Measurements from ENCODE around the gene NKAIN2.

Gene NKAIN2

DNA sequence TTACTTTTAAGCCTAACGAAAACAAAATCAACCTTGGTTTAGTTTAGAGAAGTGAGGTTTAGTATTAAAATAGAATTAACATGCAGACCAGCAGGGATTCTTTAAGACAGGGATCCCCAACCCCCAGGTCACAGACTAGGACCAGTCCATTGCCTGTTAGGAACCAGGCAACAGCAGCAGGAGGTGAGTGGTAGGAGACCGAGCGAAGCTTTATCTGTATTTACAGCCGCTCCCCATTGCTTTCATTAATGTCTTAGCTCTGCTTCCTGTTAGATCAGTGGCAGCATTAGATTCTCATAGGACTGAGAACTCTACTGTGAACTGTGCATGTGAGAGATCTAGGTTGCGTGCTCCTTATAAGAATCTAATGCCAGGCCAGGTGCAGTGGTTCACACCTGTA, 225.9 kb downstream of the NKAIN2 start:
- no peak for DNase-seq (ENCODE audit: low read depth)

GRCh38 chr6:124033501-124033900, 229.8 kb downstream of the NKAIN2 start:
- no peak for DNase-seq (ENCODE audit: low read depth)

DNA sequence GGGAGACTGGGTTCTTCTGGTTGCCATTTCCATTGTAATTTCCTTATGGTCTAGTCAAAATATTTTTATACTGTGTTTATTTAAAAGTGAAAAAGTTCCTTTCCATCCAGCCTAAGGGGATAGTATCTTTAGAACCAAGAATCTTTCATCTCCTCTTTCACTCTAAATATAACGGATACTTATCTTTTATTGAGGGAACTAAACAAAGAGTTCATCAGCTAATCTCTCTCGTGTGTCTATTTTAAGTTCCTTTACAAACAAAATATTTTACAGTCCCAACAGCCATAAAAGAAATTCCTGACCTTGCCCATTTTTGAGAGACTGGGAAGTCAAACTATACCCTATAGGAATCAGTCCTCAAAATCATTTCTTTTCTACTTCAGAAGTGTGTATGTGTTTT, 232.7 kb downstream of the NKAIN2 start:
- no peak for DNase-seq (ENCODE audit: low read depth)

GRCh38 chr6:124040655-124041054, 237.0 kb downstream of the NKAIN2 start:
- DNase-seq (ENCODE audit: low read depth): no peak

GRCh38 chr6:124052120-124052519, 248.5 kb downstream of the NKAIN2 start:
- no peak for DNase-seq (ENCODE audit: low read depth)

GRCh38 chr6:124053315-124053714, 249.7 kb downstream of the NKAIN2 start:
- no peak for DNase-seq (ENCODE audit: low read depth)

DNA sequence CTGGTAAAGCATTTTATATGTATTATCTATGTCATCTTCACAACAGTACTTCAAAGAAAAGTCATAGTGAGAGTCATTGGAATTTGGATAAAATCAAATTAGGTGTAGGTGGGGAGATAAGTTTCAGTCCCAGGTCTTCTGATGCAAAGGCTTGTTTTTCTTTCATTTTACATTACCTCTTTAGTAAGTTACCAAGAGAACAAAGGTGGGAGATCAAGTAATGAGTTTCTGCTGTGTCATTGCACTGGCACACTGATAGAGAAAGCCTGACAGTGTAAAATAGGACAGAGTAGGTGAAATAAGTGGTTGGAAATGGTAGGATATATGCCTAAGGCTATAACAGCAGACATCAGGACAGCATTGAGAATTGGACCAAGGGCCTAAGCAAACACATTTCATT, 250.4 kb downstream of the NKAIN2 start:
- DNase-seq (ENCODE audit: low read depth): no peak

- DNase-seq (ENCODE audit: low read depth): no peak
Observed at GRCh38 chr6:124055395-124055794, 251.7 kb downstream of the NKAIN2 start.

DNA sequence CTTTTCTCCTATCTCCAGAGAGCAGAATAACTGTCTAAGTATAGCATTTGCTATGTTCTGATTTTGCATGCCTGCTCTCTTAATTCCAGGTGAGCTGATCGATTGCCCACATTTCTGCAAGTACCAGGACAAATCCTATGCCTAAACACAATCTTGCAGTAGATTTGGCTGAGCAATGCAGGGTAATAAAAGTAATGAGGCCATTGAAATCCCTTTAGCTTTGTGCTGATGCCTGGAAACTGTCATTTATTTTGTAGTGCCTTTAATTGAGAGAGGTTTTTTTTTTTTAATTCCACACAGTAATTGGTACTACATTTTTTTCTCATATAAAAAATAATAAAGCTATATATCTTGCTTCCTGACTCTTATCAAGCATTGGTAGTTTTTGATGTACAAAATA, 252.3 kb downstream of the NKAIN2 start:
- DNase-seq (ENCODE audit: low read depth): no peak

- no peak for DNase-seq (ENCODE audit: low read depth)
Observed at GRCh38 chr6:124056407-124057334, 253.0 kb downstream of the NKAIN2 start.

- no peak for DNase-seq (ENCODE audit: low read depth)
Observed at GRCh38 chr6:124057461-124057860, 253.8 kb downstream of the NKAIN2 start.

- no peak for DNase-seq (ENCODE audit: low read depth)
Observed at GRCh38 chr6:124064317-124065113, 260.9 kb downstream of the NKAIN2 start.

DNA sequence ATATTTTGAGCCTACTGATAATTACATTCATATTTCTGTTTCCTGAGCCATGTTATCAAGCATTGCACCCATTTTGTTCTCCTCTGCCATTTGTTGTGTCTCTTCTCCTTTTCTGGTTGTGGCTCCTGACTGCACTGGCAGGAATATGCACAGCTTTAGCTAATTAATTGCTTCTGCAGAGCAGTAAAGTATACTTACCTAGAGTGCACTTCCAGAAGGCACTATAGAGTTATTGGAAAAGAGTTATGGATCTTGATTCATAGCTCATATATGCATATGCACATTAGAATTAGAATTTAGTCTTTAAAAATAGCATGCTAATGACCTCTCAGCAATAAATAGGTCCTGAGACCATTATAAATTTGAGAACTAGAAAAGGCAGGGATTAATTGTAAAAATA, 262.6 kb downstream of the NKAIN2 start:
- no peak for DNase-seq (ENCODE audit: low read depth)

DNA sequence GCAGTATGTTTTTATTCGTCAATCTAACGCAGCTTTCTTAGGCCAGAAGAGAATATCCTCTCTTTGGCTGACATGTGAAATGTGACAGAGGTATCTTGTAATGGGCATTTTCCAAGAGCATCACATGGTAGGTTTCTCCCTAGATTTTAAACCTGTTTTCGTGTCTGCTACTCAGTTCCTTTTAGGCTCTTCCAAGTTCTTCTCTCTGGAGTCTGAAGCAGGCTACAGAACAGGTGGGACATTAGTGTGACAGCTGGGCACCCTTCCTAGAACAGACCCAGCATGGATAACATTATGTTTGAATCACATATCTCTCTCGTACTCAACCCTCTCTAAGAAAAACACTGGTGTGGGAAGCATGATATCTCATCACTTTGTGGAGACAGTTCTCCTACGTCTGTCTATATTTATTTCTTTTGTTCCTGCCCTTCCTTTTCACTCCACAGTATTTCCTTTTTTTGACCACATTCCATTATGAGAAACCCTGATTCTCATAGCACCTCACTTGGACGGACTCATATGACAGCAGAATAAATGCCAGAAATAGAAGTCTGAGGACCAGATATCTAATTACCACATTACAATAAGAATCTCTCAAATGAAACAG, 263.4 kb downstream of the NKAIN2 start:
- no peak for DNase-seq (ENCODE audit: low read depth)

GRCh38 chr6:124069230-124069950, 265.7 kb downstream of the NKAIN2 start:
- DNase-seq (ENCODE audit: low read depth): no peak

DNA sequence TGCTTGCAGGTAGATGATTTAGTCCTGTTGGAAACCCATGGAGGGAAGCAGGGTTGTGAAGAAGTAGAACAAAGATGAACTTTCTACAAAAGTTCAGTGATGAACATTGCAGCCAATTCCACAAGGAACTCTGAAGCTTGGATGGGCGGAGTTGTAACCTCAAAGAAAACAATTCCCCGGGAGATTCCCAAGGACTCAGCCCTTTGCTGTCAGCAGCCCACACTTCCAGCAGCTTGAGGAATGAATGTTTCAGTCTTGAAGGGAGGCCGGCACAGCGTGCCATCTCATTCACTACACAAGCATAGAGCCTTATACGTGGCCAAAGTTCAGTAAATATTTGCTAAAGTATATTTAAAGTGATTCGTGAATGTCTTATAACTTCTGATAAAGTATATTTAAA, 269.4 kb downstream of the NKAIN2 start:
- DNase-seq (ENCODE audit: low read depth): no peak

- DNase-seq (ENCODE audit: low read depth): no peak
Observed at GRCh38 chr6:124073820-124074587, 270.3 kb downstream of the NKAIN2 start.

DNA sequence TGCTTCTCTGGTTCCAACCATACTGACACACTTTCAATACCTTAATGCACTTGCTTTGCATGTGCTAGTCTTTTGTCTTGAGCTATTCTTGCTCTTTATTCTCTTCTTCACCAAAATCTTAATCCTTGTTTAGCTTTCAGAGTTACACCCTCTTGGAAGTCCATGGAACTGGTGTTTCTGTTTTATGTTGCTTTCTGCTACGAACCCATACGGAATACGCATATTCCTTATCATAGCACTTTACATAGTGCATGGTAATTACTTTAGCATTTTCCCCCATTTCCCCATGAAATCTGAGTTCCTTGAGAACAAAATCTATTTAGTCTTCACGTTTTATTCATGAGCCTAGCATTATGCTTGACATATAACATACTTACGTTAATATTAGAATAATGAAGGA, 270.9 kb downstream of the NKAIN2 start:
- no peak for DNase-seq (ENCODE audit: low read depth)

DNA sequence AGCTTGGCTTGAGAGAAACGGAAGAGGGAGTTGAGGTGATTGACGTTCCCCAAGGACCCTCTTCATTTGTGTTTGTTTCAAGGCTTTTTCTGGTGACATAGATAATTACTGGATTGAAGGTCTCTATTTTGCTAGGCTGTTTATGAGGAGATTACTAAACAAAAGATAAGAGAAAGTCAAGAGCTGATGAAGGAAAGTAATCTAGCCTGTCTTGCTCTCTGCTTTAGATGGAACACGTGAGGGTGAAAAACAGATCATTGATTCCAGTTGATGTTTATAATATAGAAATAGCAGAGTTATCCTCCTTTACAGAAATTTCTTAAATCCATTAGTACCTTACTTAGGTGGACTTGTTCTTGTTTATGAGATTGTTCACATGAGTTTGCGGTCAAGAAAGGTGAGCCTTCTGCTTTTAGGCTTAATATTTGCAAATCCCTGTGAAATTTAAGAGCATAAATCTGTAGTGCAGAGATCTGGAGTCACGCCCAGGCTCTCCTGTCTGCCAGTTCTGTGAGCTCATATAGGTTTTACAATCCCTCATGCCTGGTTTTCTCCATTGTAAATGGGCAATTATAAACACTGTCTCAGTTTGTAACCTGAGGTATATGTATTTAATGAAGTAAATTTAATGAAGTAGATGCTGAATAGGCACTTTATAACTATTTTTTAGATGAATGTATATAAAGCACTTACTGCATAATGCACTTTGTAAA, 272.8 kb downstream of the NKAIN2 start:
- no peak for DNase-seq (ENCODE audit: low read depth)

DNA sequence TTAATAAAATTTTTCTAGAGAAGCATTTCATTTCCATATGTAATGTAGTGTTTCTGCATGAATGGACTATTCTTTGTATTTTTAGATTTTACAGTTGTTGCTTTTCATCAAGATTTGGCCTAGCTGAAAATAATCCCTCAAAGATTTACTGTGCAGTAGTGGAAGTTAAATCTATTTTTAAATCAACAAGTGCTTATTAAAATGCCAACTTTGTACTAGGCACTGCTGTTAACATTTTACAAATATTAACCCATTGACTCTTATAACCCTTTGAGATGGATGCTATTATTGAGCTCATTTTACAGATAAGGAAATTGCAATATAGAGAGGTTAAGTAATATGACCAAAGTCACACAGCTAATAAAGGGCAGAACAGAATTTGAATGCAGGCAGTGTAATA, 274.5 kb downstream of the NKAIN2 start:
- no peak for DNase-seq (ENCODE audit: low read depth)

GRCh38 chr6:124080483-124080882, 276.8 kb downstream of the NKAIN2 start:
- DNase-seq (ENCODE audit: low read depth): no peak
